ENCODE results near the gene CDHR1. TPM values are rescaled to one million over a fixed set of nuclear protein-coding genes. Genes with fewer than 3 reads are reported as not detected.

CDHR1 gene
- total and polyA plus RNA-seq, 10 of the 15 experiments (the other 5 are each of a cell fraction or from before 2014, with no cell fraction given): 0.17 to 3.0 (median 0.34) TPM

- TF ChIP-seq, protein P1, sequence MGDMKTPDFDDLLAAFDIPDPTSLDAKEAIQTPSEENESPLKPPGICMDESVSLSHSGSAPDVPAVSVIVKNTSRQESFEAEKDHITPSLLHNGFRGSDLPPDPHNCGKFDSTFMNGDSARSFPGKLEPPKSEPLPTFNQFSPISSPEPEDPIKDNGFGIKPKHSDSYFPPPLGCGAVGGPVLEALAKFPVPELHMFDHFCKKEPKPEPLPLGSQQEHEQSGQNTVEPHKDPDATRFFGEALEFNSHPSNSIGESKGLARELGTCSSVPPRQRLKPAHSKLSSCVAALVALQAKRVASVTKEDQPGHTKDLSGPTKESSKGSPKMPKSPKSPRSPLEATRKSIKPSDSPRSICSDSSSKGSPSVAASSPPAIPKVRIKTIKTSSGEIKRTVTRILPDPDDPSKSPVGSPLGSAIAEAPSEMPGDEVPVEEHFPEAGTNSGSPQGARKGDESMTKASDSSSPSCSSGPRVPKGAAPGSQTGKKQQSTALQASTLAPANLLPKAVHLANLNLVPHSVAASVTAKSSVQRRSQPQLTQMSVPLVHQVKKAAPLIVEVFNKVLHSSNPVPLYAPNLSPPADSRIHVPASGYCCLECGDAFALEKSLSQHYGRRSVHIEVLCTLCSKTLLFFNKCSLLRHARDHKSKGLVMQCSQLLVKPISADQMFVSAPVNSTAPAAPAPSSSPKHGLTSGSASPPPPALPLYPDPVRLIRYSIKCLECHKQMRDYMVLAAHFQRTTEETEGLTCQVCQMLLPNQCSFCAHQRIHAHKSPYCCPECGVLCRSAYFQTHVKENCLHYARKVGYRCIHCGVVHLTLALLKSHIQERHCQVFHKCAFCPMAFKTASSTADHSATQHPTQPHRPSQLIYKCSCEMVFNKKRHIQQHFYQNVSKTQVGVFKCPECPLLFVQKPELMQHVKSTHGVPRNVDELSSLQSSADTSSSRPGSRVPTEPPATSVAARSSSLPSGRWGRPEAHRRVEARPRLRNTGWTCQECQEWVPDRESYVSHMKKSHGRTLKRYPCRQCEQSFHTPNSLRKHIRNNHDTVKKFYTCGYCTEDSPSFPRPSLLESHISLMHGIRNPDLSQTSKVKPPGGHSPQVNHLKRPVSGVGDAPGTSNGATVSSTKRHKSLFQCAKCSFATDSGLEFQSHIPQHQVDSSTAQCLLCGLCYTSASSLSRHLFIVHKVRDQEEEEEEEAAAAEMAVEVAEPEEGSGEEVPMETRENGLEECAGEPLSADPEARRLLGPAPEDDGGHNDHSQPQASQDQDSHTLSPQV (IDR thresholded peaks at IDR 0.05): no peak
- TF ChIP-seq, protein P2, sequence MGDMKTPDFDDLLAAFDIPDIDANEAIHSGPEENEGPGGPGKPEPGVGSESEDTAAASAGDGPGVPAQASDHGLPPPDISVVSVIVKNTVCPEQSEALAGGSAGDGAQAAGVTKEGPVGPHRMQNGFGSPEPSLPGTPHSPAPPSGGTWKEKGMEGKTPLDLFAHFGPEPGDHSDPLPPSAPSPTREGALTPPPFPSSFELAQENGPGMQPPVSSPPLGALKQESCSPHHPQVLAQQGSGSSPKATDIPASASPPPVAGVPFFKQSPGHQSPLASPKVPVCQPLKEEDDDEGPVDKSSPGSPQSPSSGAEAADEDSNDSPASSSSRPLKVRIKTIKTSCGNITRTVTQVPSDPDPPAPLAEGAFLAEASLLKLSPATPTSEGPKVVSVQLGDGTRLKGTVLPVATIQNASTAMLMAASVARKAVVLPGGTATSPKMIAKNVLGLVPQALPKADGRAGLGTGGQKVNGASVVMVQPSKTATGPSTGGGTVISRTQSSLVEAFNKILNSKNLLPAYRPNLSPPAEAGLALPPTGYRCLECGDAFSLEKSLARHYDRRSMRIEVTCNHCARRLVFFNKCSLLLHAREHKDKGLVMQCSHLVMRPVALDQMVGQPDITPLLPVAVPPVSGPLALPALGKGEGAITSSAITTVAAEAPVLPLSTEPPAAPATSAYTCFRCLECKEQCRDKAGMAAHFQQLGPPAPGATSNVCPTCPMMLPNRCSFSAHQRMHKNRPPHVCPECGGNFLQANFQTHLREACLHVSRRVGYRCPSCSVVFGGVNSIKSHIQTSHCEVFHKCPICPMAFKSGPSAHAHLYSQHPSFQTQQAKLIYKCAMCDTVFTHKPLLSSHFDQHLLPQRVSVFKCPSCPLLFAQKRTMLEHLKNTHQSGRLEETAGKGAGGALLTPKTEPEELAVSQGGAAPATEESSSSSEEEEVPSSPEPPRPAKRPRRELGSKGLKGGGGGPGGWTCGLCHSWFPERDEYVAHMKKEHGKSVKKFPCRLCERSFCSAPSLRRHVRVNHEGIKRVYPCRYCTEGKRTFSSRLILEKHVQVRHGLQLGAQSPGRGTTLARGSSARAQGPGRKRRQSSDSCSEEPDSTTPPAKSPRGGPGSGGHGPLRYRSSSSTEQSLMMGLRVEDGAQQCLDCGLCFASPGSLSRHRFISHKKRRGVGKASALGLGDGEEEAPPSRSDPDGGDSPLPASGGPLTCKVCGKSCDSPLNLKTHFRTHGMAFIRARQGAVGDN (IDR thresholded peaks at IDR 0.05): no peak
- TF ChIP-seq RB1 (IDR thresholded peaks at IDR 0.05; ENCODE audit: borderline replicate concordance) (no peak), ATF2 (IDR thresholded peaks at IDR 0.05; ENCODE audit: low read length) (no peak), CREM (IDR thresholded peaks at IDR 0.05; ENCODE audit: low read depth) (no peak), MLLT1 (IDR thresholded peaks at IDR 0.05) (no peak), CHD2 (IDR thresholded peaks at IDR 0.05; ENCODE audit: borderline replicate concordance, low read depth, low read length) (no peak)
Observed at GRCh38 chr10:84217746-84218145, 23.4 kb downstream of the CDHR1 start (continued).
